ENCODE results near the gene ANKRD22. TPM values are rescaled to one million over a fixed set of nuclear protein-coding genes. Genes with fewer than 3 reads are reported as not detected.

Gene ANKRD22
- total RNA-seq, 1 donor from 2014 or later: not detected

DNA sequence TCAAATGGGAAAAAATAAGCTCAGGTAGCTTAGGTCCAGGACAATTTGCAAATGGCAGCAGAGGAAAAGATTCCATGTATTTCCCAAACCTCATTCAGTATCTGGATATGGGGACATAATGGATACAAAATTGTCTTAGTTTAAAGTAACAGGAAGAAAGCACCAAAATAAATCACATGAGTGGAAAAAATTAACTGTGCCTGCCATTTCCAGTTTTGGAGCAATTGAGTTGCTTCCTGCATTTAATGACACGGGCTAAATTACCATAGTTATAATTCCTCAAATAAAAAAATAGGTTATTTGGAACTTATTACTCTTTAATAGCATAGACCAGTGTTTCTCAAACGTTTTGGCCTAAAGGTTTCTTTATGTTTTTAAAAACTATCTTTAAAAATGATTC, 22.1 kb upstream of the ANKRD22 start:
- H3K9ac ChIP-seq (ENCODE audit: low read length): no peak overlapping the region
- no peaks in the 10 kb centered on the region for H3K27me3 ChIP-seq (ENCODE audit: insufficient read depth, low read length)
- TF ChIP-seq, protein P1, sequence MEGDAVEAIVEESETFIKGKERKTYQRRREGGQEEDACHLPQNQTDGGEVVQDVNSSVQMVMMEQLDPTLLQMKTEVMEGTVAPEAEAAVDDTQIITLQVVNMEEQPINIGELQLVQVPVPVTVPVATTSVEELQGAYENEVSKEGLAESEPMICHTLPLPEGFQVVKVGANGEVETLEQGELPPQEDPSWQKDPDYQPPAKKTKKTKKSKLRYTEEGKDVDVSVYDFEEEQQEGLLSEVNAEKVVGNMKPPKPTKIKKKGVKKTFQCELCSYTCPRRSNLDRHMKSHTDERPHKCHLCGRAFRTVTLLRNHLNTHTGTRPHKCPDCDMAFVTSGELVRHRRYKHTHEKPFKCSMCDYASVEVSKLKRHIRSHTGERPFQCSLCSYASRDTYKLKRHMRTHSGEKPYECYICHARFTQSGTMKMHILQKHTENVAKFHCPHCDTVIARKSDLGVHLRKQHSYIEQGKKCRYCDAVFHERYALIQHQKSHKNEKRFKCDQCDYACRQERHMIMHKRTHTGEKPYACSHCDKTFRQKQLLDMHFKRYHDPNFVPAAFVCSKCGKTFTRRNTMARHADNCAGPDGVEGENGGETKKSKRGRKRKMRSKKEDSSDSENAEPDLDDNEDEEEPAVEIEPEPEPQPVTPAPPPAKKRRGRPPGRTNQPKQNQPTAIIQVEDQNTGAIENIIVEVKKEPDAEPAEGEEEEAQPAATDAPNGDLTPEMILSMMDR (IDR thresholded peaks at IDR 0.05; ENCODE audit: insufficient read depth, low read depth, low read length): no peak
- no peak for TF ChIP-seq EZH2 (IDR thresholded peaks at IDR 0.05; ENCODE audit: insufficient read depth, low read length)
- H3K4me3 Mint-ChIP-seq (ENCODE audit: unreplicated experiment): no peak overlapping the region
- no peaks in the 10 kb centered on the region for H3K4me1 Mint-ChIP-seq (ENCODE audit: low read depth, unreplicated experiment)
- no peak overlapping the region for H3K27ac Mint-ChIP-seq (ENCODE audit: unreplicated experiment)
- FAIRE-seq (no peak), DNase-seq (ENCODE audit: low read depth) (no peak)
- no peaks in the 10 kb centered on the region for H3K9me3 ChIP-seq (ENCODE audit: insufficient read depth, low read depth, low read length)
- H3K36me3 Mint-ChIP-seq (ENCODE audit: low read depth, unreplicated experiment): no peaks in the 10 kb centered on the region
- no peaks in the 10 kb centered on the region for H3K36me3 ChIP-seq (ENCODE audit: insufficient read depth, low read length)
- H3K9me3 Mint-ChIP-seq (ENCODE audit: unreplicated experiment): no peaks in the 10 kb centered on the region
- H3K27ac ChIP-seq (ENCODE audit: low read depth, low read length): no peak overlapping the region
- H3K27me3 Mint-ChIP-seq (ENCODE audit: low read depth, unreplicated experiment): peaks cover 9% of the 10 kb centered on the region
- H4K20me1 ChIP-seq (ENCODE audit: insufficient read depth, low read length): no peaks in the 10 kb centered on the region
- H2AFZ ChIP-seq (ENCODE audit: low read depth, low read length): no peak overlapping the region
- H3K79me2 ChIP-seq (ENCODE audit: insufficient read depth, low read length): no peaks in the 10 kb centered on the region
- H3K4me3 ChIP-seq (ENCODE audit: insufficient read depth, low read depth, low read length): no peak overlapping the region
- no peaks in the 10 kb centered on the region for H3K4me1 ChIP-seq (ENCODE audit: insufficient read depth, low read length)
- no peak overlapping the region for H3K4me2 ChIP-seq (ENCODE audit: low read length)

DNA sequence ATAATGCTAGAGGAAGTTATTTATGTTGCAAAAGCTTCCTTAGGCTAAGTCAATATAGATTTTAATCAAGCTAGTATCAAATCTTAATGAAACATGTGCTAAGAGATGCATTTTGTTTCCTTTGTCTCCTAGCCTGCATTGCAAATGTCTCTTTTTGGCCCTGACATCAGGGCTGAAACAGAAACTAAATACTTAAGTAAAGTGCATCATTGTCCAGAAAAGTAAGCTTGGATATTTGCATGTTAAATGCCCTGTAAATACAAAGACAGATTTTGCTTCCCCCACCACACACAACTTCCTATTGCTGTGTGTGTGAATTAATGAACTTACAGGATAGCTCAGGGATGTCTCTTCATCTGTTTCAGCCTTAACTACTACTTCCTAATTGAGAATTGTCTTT, 18.4 kb upstream of the ANKRD22 start:
- FAIRE-seq: no peak

DNA sequence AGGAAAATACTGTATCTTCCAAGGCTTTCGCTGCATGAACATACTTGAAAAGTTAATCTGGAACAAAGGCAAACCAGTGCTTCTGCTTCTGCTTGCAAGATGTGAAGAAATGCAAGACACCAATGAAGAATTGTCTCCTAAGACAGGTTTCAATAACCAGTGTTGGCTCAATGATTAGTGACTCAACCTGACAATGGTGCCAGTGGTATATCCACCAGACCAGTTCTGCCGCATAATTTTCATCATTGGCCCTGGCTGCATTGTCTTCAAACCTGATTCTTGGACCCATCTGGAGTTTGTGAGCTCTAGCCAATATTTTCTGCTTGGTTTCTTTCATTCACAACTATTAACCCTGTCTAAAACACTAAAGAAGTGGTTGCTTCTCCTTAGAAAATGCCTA, 14.8 kb upstream of the ANKRD22 start:
- H3K9ac ChIP-seq (ENCODE audit: low read length): no peak overlapping the region
- H3K27ac ChIP-seq (ENCODE audit: low read depth, low read length): no peak overlapping the region
- H3K9me3 ChIP-seq (ENCODE audit: insufficient read depth, low read depth, low read length): no peaks in the 10 kb centered on the region
- H3K4me1 ChIP-seq (ENCODE audit: insufficient read depth, low read length): no peaks in the 10 kb centered on the region
- H3K27me3 ChIP-seq (ENCODE audit: insufficient read depth, low read length): peaks cover 3% of the 10 kb centered on the region
- no peaks in the 10 kb centered on the region for H3K36me3 Mint-ChIP-seq (ENCODE audit: low read depth, unreplicated experiment)
- no peak overlapping the region for H3K4me3 Mint-ChIP-seq (ENCODE audit: unreplicated experiment)
- no peak overlapping the region for H3K4me3 ChIP-seq (ENCODE audit: insufficient read depth, low read depth, low read length)
- no peaks in the 10 kb centered on the region for H3K9me3 Mint-ChIP-seq (ENCODE audit: unreplicated experiment)
- H3K27ac Mint-ChIP-seq (ENCODE audit: unreplicated experiment): no peak overlapping the region
- no peaks in the 10 kb centered on the region for H4K20me1 ChIP-seq (ENCODE audit: insufficient read depth, low read length)
- no peak overlapping the region for H3K4me2 ChIP-seq (ENCODE audit: low read length)
- no peak overlapping the region for H2AFZ ChIP-seq (ENCODE audit: low read depth, low read length)
- H3K79me2 ChIP-seq (ENCODE audit: insufficient read depth, low read length): no peaks in the 10 kb centered on the region
- H3K27me3 Mint-ChIP-seq (ENCODE audit: low read depth, unreplicated experiment): peaks cover 19% of the 10 kb centered on the region
- DNase-seq (ENCODE audit: low read depth): no peak
- no peak for FAIRE-seq
- no peak for TF ChIP-seq EZH2 (IDR thresholded peaks at IDR 0.05; ENCODE audit: insufficient read depth, low read length)
- TF ChIP-seq, protein P1 (IDR thresholded peaks at IDR 0.05; ENCODE audit: insufficient read depth, low read depth, low read length): no peak
- no peaks in the 10 kb centered on the region for H3K4me1 Mint-ChIP-seq (ENCODE audit: low read depth, unreplicated experiment)
- H3K36me3 ChIP-seq (ENCODE audit: insufficient read depth, low read length): no peaks in the 10 kb centered on the region

More for the DNA sequence above, 18.4 kb upstream of the ANKRD22 start:
- Histone ChIP-seq H3K9me3 (ENCODE audit: insufficient read depth, low read depth, low read length) (no peaks in the 10 kb centered on the region), H3K4me3 (ENCODE audit: insufficient read depth, low read depth, low read length) (no peak overlapping the region), H3K79me2 (ENCODE audit: insufficient read depth, low read length) (no peaks in the 10 kb centered on the region), H2AFZ (ENCODE audit: low read depth, low read length) (no peak overlapping the region), H3K36me3 (ENCODE audit: insufficient read depth, low read length) (no peaks in the 10 kb centered on the region), H3K4me2 (ENCODE audit: low read length) (no peak overlapping the region), H3K27ac (ENCODE audit: low read depth, low read length) (no peak overlapping the region), H3K27me3 (ENCODE audit: insufficient read depth, low read length) (no peaks in the 10 kb centered on the region), H3K9ac (ENCODE audit: low read length) (no peak overlapping the region), H3K4me1 (ENCODE audit: insufficient read depth, low read length) (no peaks in the 10 kb centered on the region), H4K20me1 (ENCODE audit: insufficient read depth, low read length) (no peaks in the 10 kb centered on the region)
- TF ChIP-seq, protein P1 (IDR thresholded peaks at IDR 0.05; ENCODE audit: insufficient read depth, low read depth, low read length): no peak
- no peak for TF ChIP-seq EZH2 (IDR thresholded peaks at IDR 0.05; ENCODE audit: insufficient read depth, low read length)
- DNase-seq (ENCODE audit: low read depth): no peak
- Mint-ChIP-seq H3K36me3 (ENCODE audit: low read depth, unreplicated experiment) (no peaks in the 10 kb centered on the region), H3K4me3 (ENCODE audit: unreplicated experiment) (no peak overlapping the region), H3K9me3 (ENCODE audit: unreplicated experiment) (no peaks in the 10 kb centered on the region), H3K27ac (ENCODE audit: unreplicated experiment) (no peak overlapping the region), H3K4me1 (ENCODE audit: low read depth, unreplicated experiment) (no peaks in the 10 kb centered on the region), H3K27me3 (ENCODE audit: low read depth, unreplicated experiment) (peaks cover 6% of the 10 kb centered on the region)
